ENCODE measurements around the gene CHMP1A. TPM values are rescaled to one million over a fixed set of nuclear protein-coding genes. Genes with fewer than 3 reads are reported as not detected.
A peak's percentile ranks its signal among the peaks of the same experiment; 100 is the strongest.
"Not testable (repeated sequence)": the region's sequence is repeated elsewhere in the genome, so short reads cannot be mapped to it uniquely, and the experiment has no call there.

Gene CHMP1A
- total RNA-seq, 1 experiment from 2014 or later, result 47.8 TPM

GRCh38 chr16:89693289-89693731, 35.8 kb upstream of the CHMP1A start:
- DNase-seq (ENCODE audit: extremely low read depth, low read depth), result no peak

- no peak for DNase-seq (ENCODE audit: extremely low read depth, low read depth)
These were observed 34.6 kb upstream of the CHMP1A start for GRCh38 chr16:89691986-89692569.

- DNase-seq (ENCODE audit: extremely low read depth, low read depth), result no peak
These were observed 33.9 kb upstream of the CHMP1A start for GRCh38 chr16:89691231-89691985.

- DNase-seq (ENCODE audit: extremely low read depth, low read depth), result no peak
These were observed 32.9 kb upstream of the CHMP1A start for GRCh38 chr16:89690392-89690901.

- not testable (repeated sequence) for DNase-seq (ENCODE audit: extremely low read depth, low read depth)
These were observed 32.1 kb upstream of the CHMP1A start for GRCh38 chr16:89689621-89690020.

- DNase-seq (ENCODE audit: extremely low read depth, low read depth), result no peak
These were observed 31.6 kb upstream of the CHMP1A start for GRCh38 chr16:89689142-89689541.

- DNase-seq (ENCODE audit: extremely low read depth, low read depth), result no peak
These were observed 30.9 kb upstream of the CHMP1A start for GRCh38 chr16:89688395-89688794.

- no peak for DNase-seq (ENCODE audit: extremely low read depth, low read depth)
These were observed 29.8 kb upstream of the CHMP1A start for GRCh38 chr16:89687092-89687940.

GRCh38 chr16:89686520-89687091, 29.1 kb upstream of the CHMP1A start, which contains the start of gene CDK10:
CDK10 (plus strand) TSS chr16:89686689; CDS start chr16:89686711, 22 bp downstream.
- DNase-seq (ENCODE audit: extremely low read depth, low read depth), result peak; percentile 87

GRCh38 chr16:89685916-89686315, 28.4 kb upstream of the CHMP1A start:
- DNase-seq (ENCODE audit: extremely low read depth, low read depth), result no peak

- no peak for DNase-seq (ENCODE audit: extremely low read depth, low read depth)
These were observed 20.8 kb upstream of the CHMP1A start for GRCh38 chr16:89678258-89678657.

- no peak for DNase-seq (ENCODE audit: extremely low read depth, low read depth)
These were observed 14.9 kb upstream of the CHMP1A start for GRCh38 chr16:89672177-89672941.

GRCh38 chr16:89671565-89671964, 14.1 kb upstream of the CHMP1A start:
- DNase-seq (ENCODE audit: extremely low read depth, low read depth), result not testable (repeated sequence)

GRCh38 chr16:89670496-89671431, 13.3 kb upstream of the CHMP1A start:
- no peak for DNase-seq (ENCODE audit: extremely low read depth, low read depth)

GRCh38 chr16:89669755-89670154, 12.2 kb upstream of the CHMP1A start:
- no peak for DNase-seq (ENCODE audit: extremely low read depth, low read depth)

GRCh38 chr16:89668790-89669158, 11.3 kb upstream of the CHMP1A start:
- no peak for DNase-seq (ENCODE audit: extremely low read depth, low read depth)

GRCh38 chr16:89667633-89668032, 10.1 kb upstream of the CHMP1A start:
- DNase-seq (ENCODE audit: extremely low read depth, low read depth), result no peak

- DNase-seq (ENCODE audit: extremely low read depth, low read depth), result peak; percentile 44
These were observed 9.5 kb upstream of the CHMP1A start for GRCh38 chr16:89667000-89667399.

GRCh38 chr16:89664238-89664637, 6.7 kb upstream of the CHMP1A start:
- DNase-seq (ENCODE audit: extremely low read depth, low read depth), result not testable (repeated sequence)
